Measurements from ENCODE around the gene IFT81. TPM values are rescaled to one million over a fixed set of nuclear protein-coding genes. Genes with fewer than 3 reads are reported as not detected.

IFT81 gene
- polyA plus RNA-seq, 3 donors = 0.39 to 0.97 (median 0.47) TPM

DNA sequence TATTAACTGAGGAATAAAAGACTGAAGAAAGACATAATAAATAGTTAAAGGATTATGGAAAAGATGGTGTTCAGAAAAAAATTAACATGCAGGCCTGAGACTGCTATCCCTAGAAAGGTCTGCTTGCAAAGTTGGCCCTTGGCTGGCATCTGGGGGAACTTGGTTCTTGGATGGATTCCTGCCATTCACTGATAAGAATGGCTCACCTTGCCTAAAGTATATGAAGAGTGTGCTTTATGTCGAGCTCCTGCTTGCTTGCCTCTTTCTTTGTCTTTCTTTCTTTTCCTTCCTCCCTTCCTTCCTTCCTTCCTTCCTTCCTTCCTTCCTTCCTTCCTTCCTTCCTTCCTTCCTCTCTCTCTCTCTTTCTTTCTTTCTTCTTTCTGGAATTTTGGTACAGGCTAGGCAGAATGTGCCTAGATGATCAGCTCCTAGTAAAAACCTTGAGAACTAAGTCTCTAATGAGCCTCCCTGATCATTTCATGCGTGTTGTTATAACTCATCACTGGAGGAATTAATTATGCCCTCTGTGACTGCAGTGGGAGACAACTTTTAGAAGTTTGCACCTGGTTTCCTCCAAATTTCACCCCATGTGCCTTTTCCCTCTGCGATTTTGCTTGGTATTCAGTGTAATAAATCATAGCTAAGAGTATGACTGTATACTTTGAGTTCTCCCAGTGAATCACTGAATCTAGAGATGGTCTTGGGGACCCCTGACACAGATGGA, 44.7 kb downstream of the IFT81 start:
- Histone ChIP-seq H3K9me3 (replicated peaks in 1 of 2; ENCODE audit: control insufficient read depth in 1 of 2, insufficient read depth in 1 of 2, low read length in 2 of 2) (no peaks in the 10 kb centered on the region), H3K27me3 (ENCODE audit: control insufficient read depth in 2 of 2, insufficient read depth in 2 of 2, low read length in 2 of 2) (no peaks in the 10 kb centered on the region), H3K79me2 (ENCODE audit: insufficient read depth, low read length) (no peaks in the 10 kb centered on the region), H2AFZ (ENCODE audit: insufficient read depth, low read depth, low read length, poor library complexity, severe bottlenecking) (no peak overlapping the region), H3K36me3 (replicated peaks in 1 of 2; ENCODE audit: control insufficient read depth in 1 of 2, insufficient read depth in 2 of 2, low read length in 2 of 2) (no peaks in the 10 kb centered on the region), H3K4me3 (replicated peaks in 1 of 3; ENCODE audit: low read depth in 2 of 3, low read length in 3 of 3) (no peak overlapping the region), H3K4me1 (ENCODE audit: control insufficient read depth in 1 of 2, insufficient read depth in 2 of 2, low read length in 2 of 2) (no peaks in the 10 kb centered on the region), H3K27ac (ENCODE audit: low read depth in 1 of 2, low read length in 2 of 2) (no peak overlapping the region), H3K9ac (ENCODE audit: insufficient read depth, low read length, poor library complexity, severe bottlenecking) (no peak overlapping the region), H4K20me1 (ENCODE audit: insufficient read depth, low read length) (no peaks in the 10 kb centered on the region), H3K4me2 (replicated peaks; ENCODE audit: extremely low read depth, low read length, poor library complexity, severe bottlenecking) (no peak overlapping the region)
- no peak for TF ChIP-seq CTCF (IDR thresholded peaks at IDR 0.05)
- Mint-ChIP-seq H3K4me1 (peaks cover 3% of the 10 kb centered on the region), H3K27ac (no peak overlapping the region), H3K4me3 (no peak overlapping the region), H3K27me3 (ENCODE audit: low read depth in 3 of 3) (peaks cover 0 to 2% (median 0%) of the 10 kb centered on the region in 3 donors), H3K9me3 (no peaks in the 10 kb centered on the region), H3K36me3 (no peaks in the 10 kb centered on the region)
- WGBS (ENCODE audit: insufficient coverage) = no CpG with 5 or more reads among the region's 3 CpGs
- DNase-seq = no peak
- intact Hi-C loops (cut with micrococcal nuclease) = no loop called here

- TF ChIP-seq CTCF (IDR thresholded peaks at IDR 0.05) = no peak
- H3K9me3 Mint-ChIP-seq = no peaks in the 10 kb centered on the region
Observed at GRCh38 chr12:110170535-110171185, 46.5 kb downstream of the IFT81 start.

More at GRCh38 chr12:110170535-110171185, 46.5 kb downstream of the IFT81 start:
- Histone ChIP-seq H3K9ac (ENCODE audit: insufficient read depth, low read length, poor library complexity, severe bottlenecking) (no peak overlapping the region), H3K9me3 (replicated peaks in 1 of 2; ENCODE audit: control insufficient read depth in 1 of 2, insufficient read depth in 1 of 2, low read length in 2 of 2) (no peaks in the 10 kb centered on the region), H4K20me1 (ENCODE audit: insufficient read depth, low read length) (no peaks in the 10 kb centered on the region), H3K27me3 (ENCODE audit: control insufficient read depth in 2 of 2, insufficient read depth in 2 of 2, low read length in 2 of 2) (no peaks in the 10 kb centered on the region), H3K36me3 (replicated peaks in 1 of 2; ENCODE audit: control insufficient read depth in 1 of 2, insufficient read depth in 2 of 2, low read length in 2 of 2) (no peaks in the 10 kb centered on the region), H3K27ac (ENCODE audit: low read depth in 1 of 2, low read length in 2 of 2) (no peak overlapping the region), H3K4me2 (replicated peaks; ENCODE audit: extremely low read depth, low read length, poor library complexity, severe bottlenecking) (no peak overlapping the region), H3K79me2 (ENCODE audit: insufficient read depth, low read length) (no peaks in the 10 kb centered on the region), H2AFZ (ENCODE audit: insufficient read depth, low read depth, low read length, poor library complexity, severe bottlenecking) (no peak overlapping the region), H3K4me1 (ENCODE audit: control insufficient read depth in 1 of 2, insufficient read depth in 2 of 2, low read length in 2 of 2) (no peaks in the 10 kb centered on the region), H3K4me3 (replicated peaks in 1 of 3; ENCODE audit: low read depth in 2 of 3, low read length in 3 of 3) (no peak overlapping the region)
- H3K36me3 Mint-ChIP-seq = no peaks in the 10 kb centered on the region
- no peak overlapping the region for H3K27ac Mint-ChIP-seq
- intact Hi-C loops (cut with micrococcal nuclease) = no loop called here
- H3K4me3 Mint-ChIP-seq = no peak overlapping the region
- peaks cover 3% of the 10 kb centered on the region for H3K4me1 Mint-ChIP-seq
- DNase-seq = no peak
- H3K27me3 Mint-ChIP-seq (ENCODE audit: low read depth in 3 of 3) = peaks cover 0 to 2% (median 0%) of the 10 kb centered on the region in 3 donors

Measured in CD14-positive monocyte (primary cell).